K562 (cell line): ENCODE data around the gene DGCR2. TPM values are rescaled to one million over a fixed set of nuclear protein-coding genes. Genes with fewer than 3 reads are reported as not detected.
A peak's percentile ranks its signal among the peaks of the same experiment; 100 is the strongest.

Experiments used
- BRCA1 ChIP-seq, 2 experiments: fragments of 450-650 bp in 1 of 2; sonication (generic) in 1 of 2; formaldehyde crosslinking in 1 of 2; IDR thresholded peaks; 2 replicates each; pipeline versions ENCODE4 v1.5.0 to v1.6.1; 2017 to 2020; ENCODE audit warnings: mild to moderate bottlenecking in 1 of 2, missing genetic modification reagents in 1 of 2
- EP400 ChIP-seq: fragments of 450-650 bp; IDR thresholded peaks from 2 replicates; pipeline ENCODE4 v1.6.1; 2017; ENCODE audit warnings: antibody characterized with exemption, mild to moderate bottlenecking, moderate library complexity
- ETV6 ChIP-seq, 3 experiments: fragments of 150-350 bp in 1 of 3; sonication (generic) in 1 of 3; formaldehyde crosslinking in 1 of 3; IDR thresholded peaks; 2 replicates each; pipeline versions ENCODE4 v1.6.1 to v1.8.0; 2014 to 2022; ENCODE audit warnings: borderline replicate concordance in 2 of 3, low read depth in 2 of 3, antibody characterized with exemption in 1 of 3, low read length in 1 of 3, mild to moderate bottlenecking in 1 of 3, missing genetic modification reagents in 1 of 3
- FOXA3 ChIP-seq, 2 experiments: fragments of 450-650 bp in 1 of 2; sonication (generic) in 1 of 2; formaldehyde crosslinking; IDR thresholded peaks in 1 of 2; conservative IDR thresholded peaks in 1 of 2; 2 replicates each; pipeline versions ENCODE4 v1.4.0 to v1.8.0; 2020 to 2022; ENCODE audit warnings: mild to moderate bottlenecking in 2 of 2, missing genetic modification reagents in 1 of 2
- KLF1 ChIP-seq: fragments of 450-650 bp; IDR thresholded peaks from 2 replicates; pipeline ENCODE4 v1.6.1; 2016; ENCODE audit warnings: missing genetic modification characterization, missing compliant biosample characterization
- NCOA1 ChIP-seq: fragments of 450-650 bp; IDR thresholded peaks from 2 replicates; pipeline ENCODE4 v1.6.1; 2016; ENCODE audit warnings: low read depth
- NCOR1 ChIP-seq: fragments of 450-650 bp; IDR thresholded peaks from 2 replicates; pipeline ENCODE4 v1.6.1; 2016; ENCODE audit warnings: mild to moderate bottlenecking, moderate library complexity
- NUFIP1 ChIP-seq: fragments of 450-650 bp; IDR thresholded peaks from 2 replicates; pipeline ENCODE4 v1.6.1; 2018; ENCODE audit not compliant: partially characterized antibody
- RNF2 ChIP-seq: sonication (generic); IDR thresholded peaks from 2 replicates; pipeline ENCODE4 v1.6.1; 2016
- SP2 ChIP-seq: IDR thresholded peaks from 2 replicates; pipeline ENCODE4 v1.6.1; 2011; ENCODE audit warnings: mild to moderate bottlenecking, low read depth, low read length, moderate library complexity; ENCODE audit not compliant: poor library complexity, severe bottlenecking; ENCODE audit errors: extremely low read depth
- WHSC1 ChIP-seq: IDR thresholded peaks from one replicate; pipeline ENCODE4 v1.6.1; 2012; ENCODE audit warnings: low read length, control low read depth, inconsistent platforms
- polyA plus RNA-seq, 8 experiments: library from polyadenylated mRNA; depleted of rRNA in 4 of 8; stranded (reverse) in 5 of 8; unstranded in 3 of 8; fragments of >200 nt; fragmentation: Nextera tagmentation in 2 of 8; fragmentation: Illumina TruSeq in 1 of 8; extraction: Ambion mirVana in 2 of 8; extraction: Trizol in 1 of 8; gene quantifications; 2 replicates each; pipeline versions ENCODE4 v1.2.1 to v1.2.3, GENCODE V29; 2011 to 2014; ENCODE audit warnings: inconsistent platforms in 1 of 8, missing spikeins in 1 of 8
- total RNA-seq, 7 experiments: library from RNA; depleted of rRNA in 6 of 7; stranded (reverse); fragments of >200 nt in 6 of 7; fragmentation: Illumina TruSeq in 2 of 7; extraction: Trizol in 2 of 7; gene quantifications; 2 replicates each; pipeline versions ENCODE4 v1.2.1 to v1.2.3, GENCODE V29; 2011 to 2021; ENCODE audit warnings: low replicate concordance in 1 of 7
- TF ChIP-seq, protein P1 (sequence below): fragments of 200-600 bp; sonication (generic); IDR thresholded peaks from one replicate; pipeline ENCODE4 v1.6.1; 2012; ENCODE audit warnings: mild to moderate bottlenecking, low read depth, low read length, inconsistent platforms
- TF ChIP-seq, protein P2 (sequence below): sonication (generic); formaldehyde crosslinking; IDR thresholded peaks from 2 replicates; pipeline ENCODE4 v1.8.1; 2023; ENCODE audit warnings: mild to moderate bottlenecking, missing genetic modification reagents
- TF ChIP-seq, protein P3 (sequence below): fragments of 250-450 bp; sonication (Bioruptor Pico); IDR thresholded peaks from 2 replicates; pipeline ENCODE4 v1.5.0; 2021

DGCR2 gene
- total and polyA plus RNA-seq, 9 of the 15 experiments (the other 6 are each of a cell fraction or from before 2014, with no cell fraction given) = 0.69 to 101 (median 56.4) TPM

DNA sequence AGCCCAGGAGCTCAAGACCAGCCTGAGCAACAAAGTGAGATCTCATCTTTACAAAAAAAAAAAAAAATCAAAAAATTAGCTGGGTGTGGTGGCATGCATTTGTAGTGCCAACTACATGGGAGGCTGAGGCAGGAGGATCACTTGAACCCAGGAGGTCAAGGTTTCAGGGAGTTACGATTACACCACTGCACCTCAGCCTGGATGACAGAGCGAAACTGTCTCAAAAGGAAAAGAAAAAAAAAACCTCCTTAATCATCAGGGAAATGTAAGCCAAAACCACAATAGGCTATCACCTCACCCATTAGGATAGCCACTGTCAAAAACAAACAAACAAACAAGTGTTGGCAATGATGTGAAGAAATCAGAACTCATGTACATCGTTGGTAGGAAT, 13.4 kb downstream of the DGCR2 start (continued):
- TF ChIP-seq, protein P1, sequence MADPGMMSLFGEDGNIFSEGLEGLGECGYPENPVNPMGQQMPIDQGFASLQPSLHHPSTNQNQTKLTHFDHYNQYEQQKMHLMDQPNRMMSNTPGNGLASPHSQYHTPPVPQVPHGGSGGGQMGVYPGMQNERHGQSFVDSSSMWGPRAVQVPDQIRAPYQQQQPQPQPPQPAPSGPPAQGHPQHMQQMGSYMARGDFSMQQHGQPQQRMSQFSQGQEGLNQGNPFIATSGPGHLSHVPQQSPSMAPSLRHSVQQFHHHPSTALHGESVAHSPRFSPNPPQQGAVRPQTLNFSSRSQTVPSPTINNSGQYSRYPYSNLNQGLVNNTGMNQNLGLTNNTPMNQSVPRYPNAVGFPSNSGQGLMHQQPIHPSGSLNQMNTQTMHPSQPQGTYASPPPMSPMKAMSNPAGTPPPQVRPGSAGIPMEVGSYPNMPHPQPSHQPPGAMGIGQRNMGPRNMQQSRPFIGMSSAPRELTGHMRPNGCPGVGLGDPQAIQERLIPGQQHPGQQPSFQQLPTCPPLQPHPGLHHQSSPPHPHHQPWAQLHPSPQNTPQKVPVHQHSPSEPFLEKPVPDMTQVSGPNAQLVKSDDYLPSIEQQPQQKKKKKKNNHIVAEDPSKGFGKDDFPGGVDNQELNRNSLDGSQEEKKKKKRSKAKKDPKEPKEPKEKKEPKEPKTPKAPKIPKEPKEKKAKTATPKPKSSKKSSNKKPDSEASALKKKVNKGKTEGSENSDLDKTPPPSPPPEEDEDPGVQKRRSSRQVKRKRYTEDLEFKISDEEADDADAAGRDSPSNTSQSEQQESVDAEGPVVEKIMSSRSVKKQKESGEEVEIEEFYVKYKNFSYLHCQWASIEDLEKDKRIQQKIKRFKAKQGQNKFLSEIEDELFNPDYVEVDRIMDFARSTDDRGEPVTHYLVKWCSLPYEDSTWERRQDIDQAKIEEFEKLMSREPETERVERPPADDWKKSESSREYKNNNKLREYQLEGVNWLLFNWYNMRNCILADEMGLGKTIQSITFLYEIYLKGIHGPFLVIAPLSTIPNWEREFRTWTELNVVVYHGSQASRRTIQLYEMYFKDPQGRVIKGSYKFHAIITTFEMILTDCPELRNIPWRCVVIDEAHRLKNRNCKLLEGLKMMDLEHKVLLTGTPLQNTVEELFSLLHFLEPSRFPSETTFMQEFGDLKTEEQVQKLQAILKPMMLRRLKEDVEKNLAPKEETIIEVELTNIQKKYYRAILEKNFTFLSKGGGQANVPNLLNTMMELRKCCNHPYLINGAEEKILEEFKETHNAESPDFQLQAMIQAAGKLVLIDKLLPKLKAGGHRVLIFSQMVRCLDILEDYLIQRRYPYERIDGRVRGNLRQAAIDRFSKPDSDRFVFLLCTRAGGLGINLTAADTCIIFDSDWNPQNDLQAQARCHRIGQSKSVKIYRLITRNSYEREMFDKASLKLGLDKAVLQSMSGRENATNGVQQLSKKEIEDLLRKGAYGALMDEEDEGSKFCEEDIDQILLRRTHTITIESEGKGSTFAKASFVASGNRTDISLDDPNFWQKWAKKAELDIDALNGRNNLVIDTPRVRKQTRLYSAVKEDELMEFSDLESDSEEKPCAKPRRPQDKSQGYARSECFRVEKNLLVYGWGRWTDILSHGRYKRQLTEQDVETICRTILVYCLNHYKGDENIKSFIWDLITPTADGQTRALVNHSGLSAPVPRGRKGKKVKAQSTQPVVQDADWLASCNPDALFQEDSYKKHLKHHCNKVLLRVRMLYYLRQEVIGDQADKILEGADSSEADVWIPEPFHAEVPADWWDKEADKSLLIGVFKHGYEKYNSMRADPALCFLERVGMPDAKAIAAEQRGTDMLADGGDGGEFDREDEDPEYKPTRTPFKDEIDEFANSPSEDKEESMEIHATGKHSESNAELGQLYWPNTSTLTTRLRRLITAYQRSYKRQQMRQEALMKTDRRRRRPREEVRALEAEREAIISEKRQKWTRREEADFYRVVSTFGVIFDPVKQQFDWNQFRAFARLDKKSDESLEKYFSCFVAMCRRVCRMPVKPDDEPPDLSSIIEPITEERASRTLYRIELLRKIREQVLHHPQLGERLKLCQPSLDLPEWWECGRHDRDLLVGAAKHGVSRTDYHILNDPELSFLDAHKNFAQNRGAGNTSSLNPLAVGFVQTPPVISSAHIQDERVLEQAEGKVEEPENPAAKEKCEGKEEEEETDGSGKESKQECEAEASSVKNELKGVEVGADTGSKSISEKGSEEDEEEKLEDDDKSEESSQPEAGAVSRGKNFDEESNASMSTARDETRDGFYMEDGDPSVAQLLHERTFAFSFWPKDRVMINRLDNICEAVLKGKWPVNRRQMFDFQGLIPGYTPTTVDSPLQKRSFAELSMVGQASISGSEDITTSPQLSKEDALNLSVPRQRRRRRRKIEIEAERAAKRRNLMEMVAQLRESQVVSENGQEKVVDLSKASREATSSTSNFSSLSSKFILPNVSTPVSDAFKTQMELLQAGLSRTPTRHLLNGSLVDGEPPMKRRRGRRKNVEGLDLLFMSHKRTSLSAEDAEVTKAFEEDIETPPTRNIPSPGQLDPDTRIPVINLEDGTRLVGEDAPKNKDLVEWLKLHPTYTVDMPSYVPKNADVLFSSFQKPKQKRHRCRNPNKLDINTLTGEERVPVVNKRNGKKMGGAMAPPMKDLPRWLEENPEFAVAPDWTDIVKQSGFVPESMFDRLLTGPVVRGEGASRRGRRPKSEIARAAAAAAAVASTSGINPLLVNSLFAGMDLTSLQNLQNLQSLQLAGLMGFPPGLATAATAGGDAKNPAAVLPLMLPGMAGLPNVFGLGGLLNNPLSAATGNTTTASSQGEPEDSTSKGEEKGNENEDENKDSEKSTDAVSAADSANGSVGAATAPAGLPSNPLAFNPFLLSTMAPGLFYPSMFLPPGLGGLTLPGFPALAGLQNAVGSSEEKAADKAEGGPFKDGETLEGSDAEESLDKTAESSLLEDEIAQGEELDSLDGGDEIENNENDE = no peak
- TF ChIP-seq NCOA1 (peak; percentile 65; the same call in 1 of the 2 replicates), BRCA1 (IDR thresholded peaks at IDR 0.05) (no peak), BRCA1 (CRISPR knock-in tag; IDR thresholded peaks at IDR 0.05) (no peak), KLF1 (no peak), EP400 (no peak), SP2 (no peak), FOXA3 (CRISPR knock-in tag; conservative IDR thresholded peaks at IDR 0.05 in 1 of 2, IDR thresholded peaks at IDR 0.05 in 1 of 2) (no peak), NUFIP1 (no peak), RNF2 (no peak), ETV6 (IDR thresholded peaks at IDR 0.05; ENCODE audit: borderline replicate concordance in 1 of 2, low read depth in 2 of 2, low read length in 1 of 2) (no peak), ETV6 (CRISPR knock-in tag; IDR thresholded peaks at IDR 0.05; ENCODE audit: borderline replicate concordance) (no peak), NCOR1 (no peak), WHSC1 (no peak)
- TF ChIP-seq, protein P2, sequence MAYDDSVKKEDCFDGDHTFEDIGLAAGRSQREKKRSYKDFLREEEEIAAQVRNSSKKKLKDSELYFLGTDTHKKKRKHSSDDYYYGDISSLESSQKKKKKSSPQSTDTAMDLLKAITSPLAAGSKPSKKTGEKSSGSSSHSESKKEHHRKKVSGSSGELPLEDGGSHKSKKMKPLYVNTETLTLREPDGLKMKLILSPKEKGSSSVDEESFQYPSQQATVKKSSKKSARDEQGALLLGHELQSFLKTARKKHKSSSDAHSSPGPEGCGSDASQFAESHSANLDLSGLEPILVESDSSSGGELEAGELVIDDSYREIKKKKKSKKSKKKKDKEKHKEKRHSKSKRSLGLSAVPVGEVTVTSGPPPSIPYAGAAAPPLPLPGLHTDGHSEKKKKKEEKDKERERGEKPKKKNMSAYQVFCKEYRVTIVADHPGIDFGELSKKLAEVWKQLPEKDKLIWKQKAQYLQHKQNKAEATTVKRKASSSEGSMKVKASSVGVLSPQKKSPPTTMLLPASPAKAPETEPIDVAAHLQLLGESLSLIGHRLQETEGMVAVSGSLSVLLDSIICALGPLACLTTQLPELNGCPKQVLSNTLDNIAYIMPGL = no peak
- TF ChIP-seq, protein P3, sequence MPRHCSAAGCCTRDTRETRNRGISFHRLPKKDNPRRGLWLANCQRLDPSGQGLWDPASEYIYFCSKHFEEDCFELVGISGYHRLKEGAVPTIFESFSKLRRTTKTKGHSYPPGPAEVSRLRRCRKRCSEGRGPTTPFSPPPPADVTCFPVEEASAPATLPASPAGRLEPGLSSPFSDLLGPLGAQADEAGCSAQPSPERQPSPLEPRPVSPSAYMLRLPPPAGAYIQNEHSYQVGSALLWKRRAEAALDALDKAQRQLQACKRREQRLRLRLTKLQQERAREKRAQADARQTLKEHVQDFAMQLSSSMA (CRISPR knock-in tag) = no peak
